NK-92 (cell line): ENCODE measurements around the gene NELL1.
"Not testable (repeated sequence)": the region's sequence is repeated elsewhere in the genome, so short reads cannot be mapped to it uniquely, and the experiment has no call there.

Experiments
- DNase-seq: peaks from one replicate; lab custom pipeline; 2025; ENCODE audit not compliant: unreplicated experiment; lab: John Stamatoyannopoulos, UW

Gene NELL1

DNA sequence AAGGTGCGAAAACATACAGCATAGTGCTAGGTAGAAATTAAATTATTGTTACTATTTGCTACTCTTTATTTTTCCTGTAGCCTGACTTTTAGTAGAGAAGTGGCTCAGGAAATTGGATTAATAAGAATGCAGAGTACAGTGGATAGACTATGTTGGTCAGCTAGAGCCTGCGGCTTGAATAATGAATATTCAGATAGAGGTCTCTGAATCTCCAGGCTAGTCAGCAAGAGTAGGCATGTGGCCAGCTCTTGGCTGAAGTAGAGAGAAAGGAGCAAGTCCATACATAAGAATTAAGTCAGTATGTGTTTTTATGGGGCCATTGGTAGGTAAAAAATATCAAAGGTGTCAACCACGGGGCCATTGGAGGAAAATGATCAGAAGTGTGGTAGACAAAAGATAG is 413.5 kb downstream of the NELL1 start:
- DNase-seq: no peak

GRCh38 chr11:21088930-21089329 is 419.5 kb downstream of the NELL1 start:
- no peak for DNase-seq

DNA sequence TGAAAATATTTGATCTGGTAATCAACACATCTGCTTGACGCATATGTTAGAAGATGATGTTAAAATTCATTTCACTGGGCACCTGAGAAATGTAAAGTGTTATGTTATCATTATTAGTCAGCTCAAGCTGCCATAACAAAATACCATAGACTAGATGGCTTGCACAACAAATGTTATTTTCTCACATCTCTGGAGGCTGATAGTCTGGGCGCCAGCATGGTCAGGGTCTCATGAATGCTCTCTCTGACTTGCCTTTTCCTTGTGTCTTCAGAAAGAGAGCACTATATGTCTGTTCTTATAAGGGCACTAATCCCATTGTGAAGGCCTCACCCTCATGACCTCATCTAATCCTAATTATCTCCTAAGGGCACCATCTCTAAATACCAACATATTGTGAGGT is 435.3 kb downstream of the NELL1 start:
- no peak for DNase-seq

- no peak for DNase-seq
Observed at GRCh38 chr11:21105196-21105917, 436.0 kb downstream of the NELL1 start.

DNA sequence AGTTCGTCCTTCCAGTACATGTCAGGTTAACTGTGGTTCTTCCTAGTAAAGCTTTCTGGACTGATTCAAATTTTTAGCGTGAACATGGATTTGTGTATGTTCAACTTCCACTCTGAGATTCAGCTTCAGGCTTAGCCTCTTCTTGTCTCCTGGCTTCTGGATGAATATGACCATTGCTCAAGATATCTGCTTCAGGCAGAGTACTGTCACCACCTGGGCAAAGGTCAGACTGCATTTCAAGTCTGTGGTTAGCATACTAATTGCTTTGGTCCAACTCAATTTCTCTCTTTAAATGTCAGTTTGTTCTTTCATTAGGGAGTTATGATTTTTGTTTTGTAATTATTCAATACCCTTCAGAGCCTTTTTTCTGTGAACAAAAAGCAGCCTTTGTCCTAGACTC is 440.0 kb downstream of the NELL1 start:
- DNase-seq: no peak

DNA sequence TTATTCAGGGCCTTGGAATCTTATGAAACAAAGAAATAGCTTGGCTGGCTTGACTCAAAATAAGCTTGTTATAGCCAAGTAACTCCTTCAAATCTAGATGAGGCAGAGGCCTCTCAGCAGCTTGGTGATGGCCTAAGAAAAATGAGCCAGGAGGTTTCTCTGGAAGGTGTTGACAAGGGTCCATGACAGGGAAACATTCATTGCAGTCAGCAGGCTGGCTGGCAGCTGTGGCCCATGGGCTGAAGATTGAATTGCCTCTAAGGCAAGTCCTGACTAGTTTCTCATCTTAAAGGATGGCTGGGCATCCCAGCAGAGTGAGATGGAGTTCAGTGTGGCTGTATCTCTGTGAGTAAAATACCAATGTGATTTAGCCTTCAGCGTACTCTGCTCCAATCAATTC is 441.0 kb downstream of the NELL1 start:
- no peak for DNase-seq

DNA sequence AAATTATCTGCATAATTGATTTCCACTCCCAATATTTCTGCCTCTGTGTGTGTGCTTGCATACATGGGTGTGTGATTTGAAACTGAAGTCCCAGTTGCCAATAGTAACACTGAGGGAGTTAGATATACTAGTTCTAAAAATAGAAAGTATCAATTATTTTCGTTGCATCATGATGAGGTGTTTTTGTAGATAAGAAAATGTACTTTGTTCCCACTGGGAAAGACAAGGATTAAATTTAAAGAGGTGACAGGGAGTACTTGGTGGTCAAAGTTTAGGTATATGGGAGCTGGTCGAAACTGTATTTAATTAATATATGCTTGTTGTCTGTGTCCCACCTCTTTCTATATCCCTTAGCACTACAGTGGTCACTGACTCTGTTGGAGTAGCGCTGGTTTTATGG is 444.5 kb downstream of the NELL1 start:
- DNase-seq: no peak

GRCh38 chr11:21116009-21116408 is 446.6 kb downstream of the NELL1 start:
- no peak for DNase-seq

GRCh38 chr11:21119411-21119810 is 450.0 kb downstream of the NELL1 start:
- no peak for DNase-seq

DNA sequence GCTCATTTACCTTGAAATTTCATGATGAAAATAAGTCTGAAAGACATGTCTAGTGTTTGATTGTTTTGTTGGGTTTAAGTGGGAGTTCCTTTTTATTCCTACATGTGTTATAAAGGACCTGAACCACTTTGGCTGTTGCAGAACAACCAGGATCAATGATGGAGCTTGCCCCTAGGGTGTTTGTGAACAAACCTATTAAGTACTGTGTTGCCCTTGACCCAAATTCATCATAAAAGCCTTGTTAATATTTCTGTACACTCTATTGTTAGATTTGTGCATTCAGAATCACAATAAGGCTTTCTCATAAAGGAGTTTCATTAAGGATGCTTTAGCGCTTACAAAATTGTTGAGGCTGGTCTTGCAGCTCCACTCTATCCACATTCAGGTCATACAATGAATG is 452.6 kb downstream of the NELL1 start:
- no peak for DNase-seq

- no peak for DNase-seq
Observed at GRCh38 chr11:21122523-21122922, 453.1 kb downstream of the NELL1 start.

DNA sequence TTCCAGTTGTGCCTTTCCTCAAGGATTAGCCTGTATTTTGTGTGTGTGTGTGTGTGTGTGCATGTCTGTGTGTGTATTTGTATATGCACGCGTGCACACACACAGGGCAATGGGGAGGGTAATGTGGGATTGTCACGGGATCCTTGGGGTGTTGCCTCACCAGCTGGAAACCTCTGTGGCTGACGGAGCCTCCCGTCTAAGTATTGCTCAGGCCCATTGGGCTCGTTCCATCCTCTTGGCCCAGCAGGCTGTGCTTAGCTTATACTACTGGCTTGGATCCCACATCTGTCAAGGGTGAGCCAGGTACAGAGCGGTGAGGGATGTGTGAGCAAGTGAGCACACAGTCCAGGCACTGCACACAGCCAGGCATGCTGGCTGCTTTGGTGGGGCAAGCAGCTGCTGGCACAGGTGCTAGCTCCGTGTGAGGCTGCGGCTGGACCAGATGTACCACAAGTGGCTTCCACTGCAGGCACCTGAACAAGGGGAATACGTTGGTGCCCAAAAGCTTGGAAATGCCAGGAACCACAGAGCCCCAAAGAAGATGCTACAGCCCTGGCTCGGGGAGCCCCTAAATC is 462.8 kb downstream of the NELL1 start:
- no peak for DNase-seq

DNA sequence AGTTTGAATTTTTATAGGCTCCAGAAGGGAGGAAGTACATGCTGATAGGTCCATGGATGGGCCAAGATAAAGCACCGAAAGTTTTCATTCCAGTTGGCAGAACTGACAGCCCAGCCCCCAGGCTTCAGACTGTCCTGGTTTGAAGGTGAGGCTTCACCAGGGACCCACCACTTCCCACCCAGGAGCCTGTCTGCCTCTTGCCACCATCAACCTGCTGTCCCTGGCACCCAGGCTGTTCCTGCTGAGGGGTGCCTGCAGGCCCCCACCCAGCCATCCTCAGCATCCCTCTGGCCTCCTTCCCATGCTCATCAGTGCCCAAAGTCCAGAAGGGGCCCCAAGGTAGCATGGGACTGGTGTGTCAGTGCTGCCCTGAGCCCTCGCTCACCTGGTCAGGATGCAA is 463.9 kb downstream of the NELL1 start:
- DNase-seq: no peak

DNA sequence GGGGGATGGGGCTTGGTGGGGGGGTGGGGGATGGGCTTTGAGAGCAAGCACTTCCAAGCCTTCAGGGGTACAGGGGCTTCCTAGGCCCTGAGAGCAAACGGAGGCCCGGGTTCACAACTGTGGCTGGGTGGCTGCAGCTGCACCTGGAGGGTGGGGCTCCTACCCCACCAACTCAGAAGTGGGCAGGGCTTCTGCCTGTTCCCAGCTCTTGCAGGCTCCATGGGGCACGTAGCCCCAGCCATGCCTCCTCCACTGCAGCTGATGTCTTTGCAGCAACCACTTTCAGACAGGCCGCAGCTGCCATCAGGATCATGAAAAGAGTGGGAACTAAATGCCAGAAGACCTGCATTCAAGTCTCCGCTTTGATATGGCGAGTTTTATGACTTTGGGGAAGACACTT is 464.3 kb downstream of the NELL1 start:
- no peak for DNase-seq

GRCh38 chr11:21137803-21138202 is 468.4 kb downstream of the NELL1 start:
- no peak for DNase-seq

GRCh38 chr11:21141557-21141956 is 472.2 kb downstream of the NELL1 start:
- DNase-seq: not testable (repeated sequence)

DNA sequence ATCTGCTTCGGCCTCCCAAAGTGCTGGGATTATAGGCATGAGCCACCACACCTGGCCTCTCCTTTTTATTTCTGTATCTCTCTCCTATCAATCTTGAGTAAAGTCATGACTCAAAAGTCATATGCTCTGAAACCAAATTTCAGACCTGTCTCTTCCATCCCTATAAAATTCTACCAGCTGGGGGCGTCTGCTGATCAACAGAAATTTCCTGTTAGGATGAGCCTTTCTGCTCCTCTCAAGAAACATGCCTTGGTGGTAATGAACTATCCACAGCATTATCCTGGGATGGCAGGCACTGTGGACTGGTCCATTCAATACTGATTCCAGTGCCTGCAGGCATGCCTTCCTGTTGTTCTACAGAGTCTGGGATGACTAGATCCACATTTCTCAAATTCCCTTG is 472.6 kb downstream of the NELL1 start:
- no peak for DNase-seq

- DNase-seq: no peak
Observed at GRCh38 chr11:21144531-21144930, 475.1 kb downstream of the NELL1 start.

DNA sequence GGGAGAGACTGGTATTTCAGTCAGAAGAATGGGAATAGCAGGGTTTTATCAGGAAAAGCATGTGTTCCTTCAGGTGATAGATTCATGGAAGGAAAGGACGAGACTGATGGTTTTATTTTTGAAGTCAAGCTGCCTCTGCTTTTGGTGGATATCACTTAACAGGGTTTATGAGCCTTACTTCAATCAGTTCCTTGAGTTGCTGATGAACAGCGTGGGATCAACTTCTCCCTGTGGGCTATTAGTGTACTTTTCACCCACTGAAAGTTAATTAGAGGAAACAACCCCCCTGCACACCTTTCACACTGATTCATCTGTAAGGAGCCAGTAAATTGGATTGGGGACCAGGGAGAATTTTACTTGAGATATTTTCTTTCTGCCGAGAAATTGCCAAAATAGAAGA is 479.0 kb downstream of the NELL1 start:
- DNase-seq: no peak

GRCh38 chr11:21160140-21160539 is 490.8 kb downstream of the NELL1 start:
- no peak for DNase-seq

DNA sequence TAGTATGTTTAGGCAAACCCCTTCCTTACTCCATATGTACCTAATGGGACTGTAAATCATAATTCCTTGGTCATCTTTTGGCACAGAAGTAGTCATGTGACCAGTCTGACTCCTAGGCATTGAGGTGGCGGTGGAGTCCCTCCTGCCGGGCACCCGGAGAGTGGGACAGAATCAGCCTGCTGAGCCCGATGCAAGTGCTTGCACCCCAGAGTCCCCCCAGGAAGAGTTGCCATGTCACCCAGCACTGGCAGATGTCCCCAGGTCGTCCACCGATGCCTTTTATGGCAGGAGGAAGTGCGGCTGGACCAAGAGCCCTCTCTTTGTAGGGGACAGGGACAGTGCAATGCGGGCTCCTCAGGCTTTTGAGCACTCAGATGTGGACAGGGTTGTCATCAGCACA is 500.3 kb downstream of the NELL1 start:
- DNase-seq: no peak

DNA sequence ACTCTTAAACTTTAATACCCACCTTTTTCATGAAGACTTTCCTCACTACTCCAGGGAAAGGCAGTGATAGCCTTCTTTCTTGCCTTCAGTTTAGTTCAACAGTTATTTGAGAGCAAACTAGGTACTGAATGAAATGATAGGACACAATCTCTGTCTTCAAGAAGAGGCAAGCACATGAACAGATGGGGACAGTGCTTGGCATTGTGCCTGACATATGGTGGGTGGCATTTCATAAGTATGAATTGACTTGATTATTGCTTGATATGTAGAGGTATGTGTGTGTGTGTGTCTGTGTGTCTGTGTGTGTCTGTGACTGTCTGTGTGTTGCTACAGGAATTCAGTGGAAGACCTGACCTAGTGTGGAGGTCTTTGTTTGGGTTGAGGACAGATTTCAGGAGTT is 504.1 kb downstream of the NELL1 start:
- DNase-seq: no peak

- DNase-seq: no peak
Observed at GRCh38 chr11:21174781-21175180, 505.4 kb downstream of the NELL1 start.
